CD4-positive, CD25-positive, alpha-beta regulatory T cell (primary cell): Measurements from ENCODE around the gene SHISAL1. TPM values are rescaled to one million over a fixed set of nuclear protein-coding genes. Genes with fewer than 3 reads are reported as not detected.
"Not testable (repeated sequence)": the region's sequence is repeated elsewhere in the genome, so short reads cannot be mapped to it uniquely, and the experiment has no call there.

ENCODE experiments used
- ATAC-seq, 2 donors: fragments of 150-1000 bp; cut with Tn5 transposase; one replicate each; pipeline ENCODE4 v1.10.0; 2021; ENCODE audit warnings: low read depth in 2 of 2, moderate number of reproducible peaks in 2 of 2, moderate library complexity in 1 of 2
- DNase-seq, 3 donors: peaks; one replicate each; pipeline versions ENCODE4 v3.0.0 to v3.0.0-alpha.2; 2012 to 2022; ENCODE audit warnings: mixed read lengths in 1 of 3
- H3K27ac ChIP-seq: one replicate; pipeline ENCODE4 v1.7.0; 2013; ENCODE audit warnings: mild to moderate bottlenecking, low read length; ENCODE audit not compliant: insufficient read depth, poor library complexity, severe bottlenecking
- H3K27me3 ChIP-seq: one replicate; pipeline ENCODE4 v1.7.0; 2013; ENCODE audit warnings: low read length; ENCODE audit not compliant: control insufficient read depth, insufficient read depth
- H3K36me3 ChIP-seq: one replicate; pipeline ENCODE4 v1.7.0; 2013; ENCODE audit warnings: mild to moderate bottlenecking, low read length, moderate library complexity; ENCODE audit not compliant: control insufficient read depth, insufficient read depth
- H3K4me1 ChIP-seq: 2 replicates; pipeline ENCODE4 v1.7.0; 2013; ENCODE audit warnings: mild to moderate bottlenecking, low read length; ENCODE audit not compliant: insufficient read depth, control insufficient read depth, poor library complexity, severe bottlenecking
- H3K4me3 ChIP-seq: one replicate; pipeline ENCODE4 v1.7.0; 2013; ENCODE audit warnings: low read depth, mild to moderate bottlenecking, low read length, moderate library complexity
- H3K9me3 ChIP-seq, 2 experiments: 1 replicate in 1 of 2; 2 replicates in 1 of 2; pipeline ENCODE4 v1.7.0; 2013; ENCODE audit warnings: low read length in 2 of 2, mild to moderate bottlenecking in 1 of 2, moderate library complexity in 1 of 2; ENCODE audit not compliant: control insufficient read depth in 2 of 2
- H3K27ac Mint-ChIP-seq, 3 donors: one replicate each; pipeline ENCODE4 v1.8.0; 2020 to 2022; ENCODE audit warnings: mild to moderate bottlenecking in 3 of 3, mixed read lengths in 3 of 3, moderate library complexity in 2 of 3
- H3K27me3 Mint-ChIP-seq: one replicate; pipeline ENCODE4 v1.8.0; 2022; ENCODE audit warnings: mild to moderate bottlenecking, mixed read lengths
- H3K36me3 Mint-ChIP-seq: one replicate; pipeline ENCODE4 v1.8.0; 2020; ENCODE audit warnings: mixed read lengths
- H3K4me1 Mint-ChIP-seq, 4 donors: one replicate each; pipeline ENCODE4 v1.8.0; 2020 to 2022; ENCODE audit warnings: mixed read lengths in 4 of 4, mild to moderate bottlenecking in 1 of 4
- H3K4me3 Mint-ChIP-seq, 4 donors: one replicate each; pipeline ENCODE4 v1.8.0; 2020 to 2022; ENCODE audit warnings: mild to moderate bottlenecking in 4 of 4, mixed read lengths in 4 of 4, moderate library complexity in 3 of 4
- H3K9me3 Mint-ChIP-seq, 7 donors: one replicate each; pipeline ENCODE4 v1.8.0; 2020 to 2022; ENCODE audit warnings: mixed read lengths in 7 of 7, mild to moderate bottlenecking in 3 of 7, moderate library complexity in 2 of 7
- polyA plus RNA-seq, 4 donors: library from polyadenylated mRNA; unstranded; fragments of 300-500 nt; fragmentation: Illumina TruSeq; gene quantifications; one replicate each; pipeline ENCODE4 v1.2.3, GENCODE V29; 2021
- total RNA-seq: library from RNA; stranded (reverse); gene quantifications from one replicate; pipeline ENCODE4 v1.2.3, GENCODE V29; 2022

Gene SHISAL1
- total and polyA plus RNA-seq, 5 donors from 2014 or later, result not detected

GRCh38 chr22:44329179-44329796 lies 16.5 kb upstream of the SHISAL1 start:
- no peaks in the 10 kb centered on the region for H3K9me3 ChIP-seq
- DNase-seq, result peak in 1 of 3 donors; percentile 32
- ATAC-seq, result no peak
- Mint-ChIP-seq H3K4me1 (peaks cover 0 to 25% (median 2%) of the 10 kb centered on the region in 4 donors), H3K9me3 (no peaks in the 10 kb centered on the region), H3K27me3 (peaks cover 48% of the 10 kb centered on the region), H3K4me3 (no peak overlapping the region), H3K27ac (no peak overlapping the region), H3K36me3 (no peaks in the 10 kb centered on the region)
- H3K36me3 ChIP-seq, result no peaks in the 10 kb centered on the region
- peaks cover 17% of the 10 kb centered on the region for H3K27me3 ChIP-seq
- no peak overlapping the region for H3K27ac ChIP-seq
- H3K4me3 ChIP-seq, result no peak overlapping the region
- peaks cover 6% of the 10 kb centered on the region for H3K4me1 ChIP-seq

GRCh38 chr22:44328762-44329161 lies 16.0 kb upstream of the SHISAL1 start:
- peaks cover 53% of the 10 kb centered on the region for H3K27me3 Mint-ChIP-seq
- H3K36me3 ChIP-seq, result no peaks in the 10 kb centered on the region
- H3K9me3 ChIP-seq, result no peaks in the 10 kb centered on the region
- no peak overlapping the region for H3K27ac ChIP-seq
- no peak for ATAC-seq
- H3K4me3 ChIP-seq, result no peak overlapping the region
- no peak for DNase-seq
- peak overlapping the region in 1 of 4 donors; percentile 24 for H3K4me3 Mint-ChIP-seq
- no peak overlapping the region for H3K27ac Mint-ChIP-seq
- no peaks in the 10 kb centered on the region for H3K9me3 Mint-ChIP-seq
- H3K27me3 ChIP-seq, result peaks cover 19% of the 10 kb centered on the region
- peaks cover 0 to 25% (median 2%) of the 10 kb centered on the region in 4 donors for H3K4me1 Mint-ChIP-seq
- H3K4me1 ChIP-seq, result peaks cover 6% of the 10 kb centered on the region
- no peaks in the 10 kb centered on the region for H3K36me3 Mint-ChIP-seq

DNA sequence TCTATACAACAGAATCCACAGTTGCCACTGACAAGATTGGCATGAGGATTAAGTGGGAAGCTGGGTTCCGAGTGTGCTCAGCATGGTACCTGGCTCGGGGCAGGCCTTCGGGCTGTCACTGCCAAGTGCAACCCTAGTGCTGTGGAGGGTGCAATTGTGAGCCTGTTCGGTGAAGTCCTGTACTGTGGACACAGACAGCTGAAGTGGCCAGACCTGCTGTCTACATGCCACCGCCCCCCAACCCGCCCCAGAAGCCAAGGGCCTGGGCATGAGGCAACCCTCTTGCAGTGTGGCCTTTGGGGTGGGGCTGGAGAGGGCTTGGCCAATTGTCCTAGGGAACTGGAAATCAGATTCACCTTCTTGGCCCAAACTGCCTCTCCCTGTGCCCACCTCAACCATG lies 15.6 kb upstream of the SHISAL1 start:
- DNase-seq (no peak), ATAC-seq (no peak)
- H3K4me1 ChIP-seq, result peaks cover 6% of the 10 kb centered on the region
- no peaks in the 10 kb centered on the region for H3K36me3 ChIP-seq
- H3K4me3 ChIP-seq, result no peak overlapping the region
- Mint-ChIP-seq H3K27me3 (peaks cover 54% of the 10 kb centered on the region), H3K4me3 (no peak overlapping the region), H3K9me3 (no peaks in the 10 kb centered on the region), H3K4me1 (peaks cover 0 to 25% (median 2%) of the 10 kb centered on the region in 4 donors), H3K36me3 (no peaks in the 10 kb centered on the region), H3K27ac (no peak overlapping the region)
- no peaks in the 10 kb centered on the region for H3K9me3 ChIP-seq
- no peak overlapping the region for H3K27ac ChIP-seq
- H3K27me3 ChIP-seq, result peaks cover 19% of the 10 kb centered on the region

DNA sequence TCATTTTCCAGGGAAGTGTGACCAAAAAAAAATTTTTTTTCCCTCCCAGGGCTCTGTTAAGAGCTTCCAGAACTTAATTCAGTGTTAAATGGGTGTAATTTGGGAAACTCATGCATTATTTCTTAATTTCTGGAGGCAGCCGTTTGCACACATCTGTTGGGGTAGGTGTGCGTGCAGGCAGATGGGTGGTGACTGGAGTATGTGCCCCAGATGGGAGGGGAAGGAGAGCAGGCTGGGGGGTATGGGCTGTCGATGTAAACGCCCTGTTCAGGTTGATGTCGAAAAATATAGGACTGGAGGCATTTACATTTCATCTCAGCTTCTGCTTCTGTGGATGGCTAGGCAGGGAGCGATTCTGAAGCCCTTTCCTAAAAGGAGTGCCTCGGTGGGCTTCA lies 13.7 kb upstream of the SHISAL1 start:
- ATAC-seq (no peak), DNase-seq (no peak)
- peaks cover 54% of the 10 kb centered on the region for H3K27me3 Mint-ChIP-seq
- H3K9me3 Mint-ChIP-seq, result no peaks in the 10 kb centered on the region
- no peak overlapping the region for H3K27ac Mint-ChIP-seq
- H3K27me3 ChIP-seq, result peaks cover 19% of the 10 kb centered on the region
- H3K4me3 Mint-ChIP-seq, result peak overlapping the region in 3 of 4 donors; percentile 17 to 50 (median 35)
- no peaks in the 10 kb centered on the region for H3K9me3 ChIP-seq
- H3K4me3 ChIP-seq, result peak overlapping the region; percentile 63
- H3K36me3 Mint-ChIP-seq, result no peaks in the 10 kb centered on the region
- H3K27ac ChIP-seq, result no peak overlapping the region
- peaks cover 6% of the 10 kb centered on the region for H3K4me1 ChIP-seq
- peaks cover 0 to 20% (median 2%) of the 10 kb centered on the region in 4 donors for H3K4me1 Mint-ChIP-seq
- H3K36me3 ChIP-seq, result no peaks in the 10 kb centered on the region

- peaks cover 19% of the 10 kb centered on the region for H3K27me3 ChIP-seq
- H3K27me3 Mint-ChIP-seq, result peaks cover 54% of the 10 kb centered on the region
- H3K9me3 ChIP-seq, result no peaks in the 10 kb centered on the region
- H3K36me3 ChIP-seq, result no peaks in the 10 kb centered on the region
- H3K27ac Mint-ChIP-seq, result no peak overlapping the region
- H3K4me1 ChIP-seq, result peaks cover 6% of the 10 kb centered on the region
- peaks cover 0 to 20% (median 2%) of the 10 kb centered on the region in 4 donors for H3K4me1 Mint-ChIP-seq
- no peaks in the 10 kb centered on the region for H3K9me3 Mint-ChIP-seq
- ATAC-seq, result no peak
- H3K4me3 ChIP-seq, result peak overlapping the region; percentile 63
- H3K4me3 Mint-ChIP-seq, result peak overlapping the region in 3 of 4 donors; percentile 17 to 75 (median 50)
- DNase-seq, result no peak
- H3K36me3 Mint-ChIP-seq, result no peaks in the 10 kb centered on the region
- H3K27ac ChIP-seq, result no peak overlapping the region
Observed at GRCh38 chr22:44325718-44326490, 13.2 kb upstream of the SHISAL1 start.

DNA sequence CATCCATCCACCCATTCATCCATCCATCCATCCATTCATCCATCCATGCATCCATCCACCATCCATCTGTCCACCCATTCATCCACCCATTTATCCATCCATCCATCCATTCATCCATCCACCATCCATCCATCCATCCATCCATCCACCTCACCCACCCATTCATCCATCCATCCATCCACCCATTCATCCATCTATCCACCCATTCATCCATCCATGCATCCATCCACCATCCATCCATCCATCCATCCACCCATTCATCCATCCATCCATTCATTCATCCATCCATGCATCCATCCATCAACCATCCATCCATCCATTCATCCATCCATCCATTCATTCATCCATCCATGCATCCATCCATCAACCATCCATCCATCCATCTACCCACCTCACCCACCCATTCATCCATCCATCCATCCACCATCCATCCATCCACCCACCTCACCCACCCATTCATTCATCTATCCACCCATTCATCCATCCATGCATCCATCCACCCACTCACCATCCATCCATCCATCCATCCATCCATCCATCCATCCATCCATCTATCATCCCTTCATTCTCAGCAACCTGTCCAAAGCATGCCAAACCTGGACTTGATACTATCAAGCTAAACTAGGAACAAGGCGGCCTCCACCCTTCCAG lies 10.5 kb upstream of the SHISAL1 start:
- not testable (repeated sequence) for H3K4me3 ChIP-seq, H3K27ac Mint-ChIP-seq, ATAC-seq, H3K4me3 Mint-ChIP-seq, H3K9me3 Mint-ChIP-seq, H3K4me1 ChIP-seq, H3K9me3 ChIP-seq, DNase-seq, H3K36me3 Mint-ChIP-seq, H3K27ac ChIP-seq, H3K36me3 ChIP-seq
- Mint-ChIP-seq H3K27me3 (peaks cover 43% of the 10 kb centered on the region), H3K4me1 (peaks cover 0 to 11% (median 2%) of the 10 kb centered on the region in 4 donors)
- H3K27me3 ChIP-seq, result peaks cover 11% of the 10 kb centered on the region

DNA sequence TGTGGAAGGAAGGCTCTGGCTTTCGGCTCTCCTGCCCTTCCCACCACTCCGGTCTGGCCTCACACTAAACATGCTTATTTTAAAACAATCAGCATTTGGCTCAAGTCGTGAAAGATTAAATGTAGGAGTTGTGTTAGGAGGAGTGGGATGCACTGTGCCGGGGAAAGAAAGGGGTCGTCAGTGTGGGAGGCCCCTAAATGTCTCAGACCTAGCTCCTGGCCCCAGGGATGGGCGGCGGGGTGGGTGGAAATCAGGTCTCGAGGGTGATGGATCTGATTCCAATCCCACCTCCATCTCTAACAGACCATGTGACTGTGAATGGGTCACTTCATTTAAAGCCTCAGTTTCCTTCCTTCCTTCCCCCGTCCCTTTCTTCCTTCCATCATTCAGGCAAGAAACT lies 6.9 kb upstream of the SHISAL1 start:
- H3K27ac Mint-ChIP-seq, result no peak overlapping the region

More for the DNA sequence above, 6.9 kb upstream of the SHISAL1 start:
- DNase-seq (no peak), ATAC-seq (no peak)
- Mint-ChIP-seq H3K9me3 (peaks cover 0 to 1% (median 0%) of the 10 kb centered on the region in 7 donors), H3K36me3 (no peaks in the 10 kb centered on the region), H3K4me3 (no peak overlapping the region), H3K4me1 (peaks cover 0 to 3% (median 0%) of the 10 kb centered on the region in 4 donors), H3K27me3 (peaks cover 14% of the 10 kb centered on the region)
- no peak overlapping the region for H3K4me3 ChIP-seq
- no peaks in the 10 kb centered on the region for H3K4me1 ChIP-seq
- H3K36me3 ChIP-seq, result no peaks in the 10 kb centered on the region
- no peaks in the 10 kb centered on the region for H3K9me3 ChIP-seq
- no peak overlapping the region for H3K27ac ChIP-seq
- peaks cover 2% of the 10 kb centered on the region for H3K27me3 ChIP-seq
